Effector memory CD4-positive, alpha-beta T cell (primary cell): ENCODE data around the gene LRCH1.
A peak's percentile ranks its signal among the peaks of the same experiment; 100 is the strongest.

Experiments
- DNase-seq, 3 donors: peaks; one replicate each; pipeline ENCODE4 v3.0.0-alpha.2; 2020
- H3K27ac ChIP-seq: 2 replicates; pipeline ENCODE4 v1.7.0; 2013; ENCODE audit warnings: mild to moderate bottlenecking, low read length, moderate library complexity; ENCODE audit not compliant: insufficient read depth, poor library complexity, severe bottlenecking
- H3K27me3 ChIP-seq: replicated peaks from 2 replicates; pipeline ENCODE4 v1.7.0; 2013; ENCODE audit warnings: mild to moderate bottlenecking, low read length; ENCODE audit not compliant: insufficient read depth, control insufficient read depth, poor library complexity, severe bottlenecking
- H3K36me3 ChIP-seq: 2 replicates; pipeline ENCODE4 v1.7.0; 2013; ENCODE audit warnings: mild to moderate bottlenecking, low read length, moderate library complexity; ENCODE audit not compliant: control insufficient read depth, insufficient read depth
- H3K4me1 ChIP-seq: 2 replicates; pipeline ENCODE4 v1.7.0; 2013; ENCODE audit warnings: low read length, mild to moderate bottlenecking; ENCODE audit not compliant: control insufficient read depth, insufficient read depth, poor library complexity, severe bottlenecking
- H3K4me3 ChIP-seq: 2 replicates; pipeline ENCODE4 v1.7.0; 2013; ENCODE audit warnings: low read length, low read depth, mild to moderate bottlenecking; ENCODE audit not compliant: insufficient read depth, poor library complexity, severe bottlenecking
- H3K9me3 ChIP-seq: 2 replicates; pipeline ENCODE4 v1.7.0; 2013; ENCODE audit warnings: mild to moderate bottlenecking, low read length, moderate library complexity; ENCODE audit not compliant: control insufficient read depth

LRCH1 gene

DNA sequence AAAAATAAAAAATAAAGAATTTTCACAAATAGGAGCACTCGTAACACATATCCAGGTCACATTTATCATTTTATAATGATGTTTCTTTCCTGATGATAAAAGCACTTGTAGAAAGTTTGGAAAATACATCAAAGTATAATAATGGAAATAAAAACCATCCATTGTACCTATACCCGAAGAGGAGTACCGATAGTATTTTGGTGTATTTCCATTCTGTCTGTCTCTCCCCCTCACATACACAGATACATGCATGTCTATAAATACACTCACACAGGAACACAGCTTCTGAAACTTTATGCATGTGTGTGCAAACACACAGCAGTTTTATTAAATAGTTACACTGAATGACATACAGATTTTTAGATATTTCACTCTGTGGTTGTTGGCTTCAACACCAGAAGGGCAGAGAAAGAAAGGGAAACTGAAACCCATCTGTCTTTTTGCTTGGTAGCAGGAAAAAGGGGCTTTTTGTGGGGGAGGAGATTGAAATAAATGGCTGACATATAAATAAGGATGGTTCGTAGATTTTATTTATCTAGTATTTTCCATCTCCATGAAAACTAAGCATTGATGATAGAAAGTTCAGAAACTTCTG is 114.8 kb downstream of the LRCH1 start:
- Histone ChIP-seq H3K4me3 (peak overlapping the region; percentile 36), H3K9me3 (no peaks in the 10 kb centered on the region), H3K27ac (peak overlapping the region; percentile 27), H3K4me1 (peaks cover 9% of the 10 kb centered on the region), H3K27me3 (no peaks in the 10 kb centered on the region), H3K36me3 (peaks cover 3% of the 10 kb centered on the region)
- DNase-seq: no peak

DNA sequence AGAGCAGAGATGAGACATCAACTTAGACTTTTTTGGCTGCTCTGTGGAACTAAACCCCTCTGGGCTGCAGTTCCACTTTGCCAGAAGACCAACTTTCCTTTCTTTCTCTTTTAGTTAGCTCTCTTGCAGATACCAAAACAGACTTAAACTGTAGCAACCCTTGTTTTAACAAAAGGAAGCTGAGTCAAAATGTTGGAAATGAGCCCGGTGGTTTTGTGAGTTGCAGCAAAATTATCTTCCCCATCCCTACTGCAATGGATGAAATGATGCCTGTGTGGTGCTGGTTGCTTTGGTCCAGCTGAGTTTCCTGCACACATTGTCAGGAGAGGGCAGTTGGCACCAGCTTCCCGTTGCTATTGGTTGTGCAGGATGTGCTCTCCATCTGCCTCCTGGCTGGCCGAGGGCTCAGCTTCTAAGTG is 115.3 kb downstream of the LRCH1 start:
- Histone ChIP-seq H3K27ac (peak overlapping the region; percentile 27), H3K9me3 (no peaks in the 10 kb centered on the region), H3K4me3 (peak overlapping the region; percentile 36), H3K4me1 (peaks cover 9% of the 10 kb centered on the region), H3K36me3 (peaks cover 3% of the 10 kb centered on the region), H3K27me3 (no peaks in the 10 kb centered on the region)
- DNase-seq: no peak

DNA sequence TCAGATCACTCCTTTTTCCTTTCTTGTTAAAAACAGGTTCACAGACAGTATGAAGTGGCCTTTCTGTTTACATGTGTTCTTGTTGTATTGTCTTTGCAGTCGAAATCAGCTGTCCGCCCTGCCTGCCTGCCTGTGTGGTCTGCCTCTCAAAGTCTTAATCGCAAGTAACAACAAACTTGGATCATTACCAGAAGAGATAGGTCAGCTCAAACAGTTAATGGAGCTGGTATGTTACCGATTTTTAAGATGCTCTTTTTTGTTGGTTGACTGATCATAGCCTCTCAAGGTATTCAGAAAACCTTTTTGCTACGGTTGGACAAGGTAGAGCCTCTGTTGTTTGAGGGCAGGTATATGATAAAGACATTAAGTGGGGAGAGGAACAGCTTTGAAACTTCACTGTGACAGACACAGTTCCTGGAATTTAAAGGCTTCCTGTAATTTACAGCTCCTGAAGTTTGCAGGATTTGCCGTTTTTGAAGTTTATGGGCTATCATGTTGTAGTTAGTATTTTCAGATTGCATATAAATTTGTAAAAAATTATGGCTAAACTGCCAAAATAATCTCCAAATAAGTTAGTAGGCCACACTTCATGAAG is 116.1 kb downstream of the LRCH1 start:
- no peak for DNase-seq
- no peak overlapping the region for H3K4me3 ChIP-seq
- H3K36me3 ChIP-seq: peaks cover 3% of the 10 kb centered on the region
- H3K4me1 ChIP-seq: peaks cover 9% of the 10 kb centered on the region
- H3K27me3 ChIP-seq: no peaks in the 10 kb centered on the region
- H3K9me3 ChIP-seq: no peaks in the 10 kb centered on the region
- no peak overlapping the region for H3K27ac ChIP-seq

DNA sequence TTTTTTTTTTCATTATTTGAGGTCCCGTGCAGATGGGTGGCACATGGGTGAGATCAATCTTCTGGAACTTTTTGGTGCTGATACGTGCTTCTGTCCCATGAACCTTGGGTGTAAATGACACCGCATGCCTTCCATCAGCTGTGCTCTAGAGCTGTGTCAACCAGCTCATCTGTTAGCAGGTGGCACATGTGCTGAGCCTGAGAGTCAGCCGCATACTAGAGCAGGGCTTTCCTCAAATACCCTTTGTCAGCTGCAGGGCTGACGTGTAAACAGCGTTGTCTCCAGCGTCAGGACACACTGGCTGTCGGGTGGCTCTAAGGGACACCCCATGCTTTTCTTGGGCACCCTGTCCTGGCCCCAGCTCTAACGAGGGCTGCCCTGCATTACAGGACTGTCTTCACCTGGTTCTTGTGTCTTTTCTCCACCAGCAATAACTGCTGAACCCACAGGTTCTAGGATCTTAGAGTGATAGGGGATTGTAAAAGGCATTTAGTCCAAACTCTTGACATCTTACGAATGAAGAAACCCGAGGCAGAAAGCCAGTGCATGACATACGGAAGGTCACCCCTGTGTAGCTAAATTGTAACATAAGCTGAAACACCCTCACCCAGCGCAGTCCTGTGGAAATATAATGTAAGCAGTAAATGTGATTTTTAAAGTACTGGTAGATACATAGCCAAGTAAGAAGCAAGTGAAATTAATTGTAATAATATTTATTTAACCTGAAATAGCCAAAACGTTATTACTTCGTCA is 119.5 kb downstream of the LRCH1 start:
- no peaks in the 10 kb centered on the region for H3K9me3 ChIP-seq
- H3K4me1 ChIP-seq: peaks cover 4% of the 10 kb centered on the region
- H3K27me3 ChIP-seq: no peaks in the 10 kb centered on the region
- H3K27ac ChIP-seq: no peak overlapping the region
- no peak for DNase-seq
- peaks cover 3% of the 10 kb centered on the region for H3K36me3 ChIP-seq
- no peak overlapping the region for H3K4me3 ChIP-seq

DNA sequence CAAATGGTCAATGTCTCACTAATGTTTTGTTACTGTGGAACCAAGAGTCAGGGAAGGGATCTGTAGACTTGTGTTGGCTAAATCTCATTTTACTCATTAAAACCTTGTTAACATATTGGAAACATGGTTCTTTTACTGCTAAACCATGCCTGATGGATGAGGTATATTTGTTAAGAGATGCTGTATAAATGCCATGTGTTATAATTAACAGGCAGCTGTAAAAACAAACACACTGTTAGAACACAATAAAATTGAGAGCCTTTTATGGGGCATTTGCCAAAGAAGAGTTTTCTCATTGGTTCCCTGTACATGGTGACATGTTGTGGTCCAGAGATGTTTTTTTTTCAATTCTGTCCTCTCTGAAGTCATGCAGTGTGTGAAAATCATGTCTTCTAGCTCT is 122.0 kb downstream of the LRCH1 start:
- no peaks in the 10 kb centered on the region for H3K27me3 ChIP-seq
- H3K36me3 ChIP-seq: peaks cover 3% of the 10 kb centered on the region
- no peaks in the 10 kb centered on the region for H3K4me1 ChIP-seq
- H3K27ac ChIP-seq: no peak overlapping the region
- no peak overlapping the region for H3K4me3 ChIP-seq
- no peak for DNase-seq
- H3K9me3 ChIP-seq: no peaks in the 10 kb centered on the region

DNA sequence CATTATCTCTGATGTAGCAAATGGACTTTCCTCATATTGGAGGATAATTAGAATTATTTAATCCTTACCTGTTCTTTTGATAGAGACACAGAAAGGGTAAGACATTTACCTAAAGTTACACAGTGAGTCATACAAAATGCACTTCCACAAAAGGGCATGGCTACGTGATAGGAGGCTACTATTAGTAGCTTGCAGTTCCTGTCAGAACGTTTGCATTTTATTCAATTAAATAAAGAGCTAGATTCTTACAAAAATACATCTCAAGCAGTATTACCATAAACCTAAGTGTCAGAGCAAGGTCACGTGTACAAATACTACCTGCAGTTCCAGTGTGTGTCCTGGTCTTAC is 123.4 kb downstream of the LRCH1 start:
- no peak for DNase-seq
- Histone ChIP-seq H3K27me3 (no peaks in the 10 kb centered on the region), H3K27ac (no peak overlapping the region), H3K4me3 (no peak overlapping the region), H3K36me3 (no peaks in the 10 kb centered on the region), H3K9me3 (no peaks in the 10 kb centered on the region), H3K4me1 (no peaks in the 10 kb centered on the region)

DNA sequence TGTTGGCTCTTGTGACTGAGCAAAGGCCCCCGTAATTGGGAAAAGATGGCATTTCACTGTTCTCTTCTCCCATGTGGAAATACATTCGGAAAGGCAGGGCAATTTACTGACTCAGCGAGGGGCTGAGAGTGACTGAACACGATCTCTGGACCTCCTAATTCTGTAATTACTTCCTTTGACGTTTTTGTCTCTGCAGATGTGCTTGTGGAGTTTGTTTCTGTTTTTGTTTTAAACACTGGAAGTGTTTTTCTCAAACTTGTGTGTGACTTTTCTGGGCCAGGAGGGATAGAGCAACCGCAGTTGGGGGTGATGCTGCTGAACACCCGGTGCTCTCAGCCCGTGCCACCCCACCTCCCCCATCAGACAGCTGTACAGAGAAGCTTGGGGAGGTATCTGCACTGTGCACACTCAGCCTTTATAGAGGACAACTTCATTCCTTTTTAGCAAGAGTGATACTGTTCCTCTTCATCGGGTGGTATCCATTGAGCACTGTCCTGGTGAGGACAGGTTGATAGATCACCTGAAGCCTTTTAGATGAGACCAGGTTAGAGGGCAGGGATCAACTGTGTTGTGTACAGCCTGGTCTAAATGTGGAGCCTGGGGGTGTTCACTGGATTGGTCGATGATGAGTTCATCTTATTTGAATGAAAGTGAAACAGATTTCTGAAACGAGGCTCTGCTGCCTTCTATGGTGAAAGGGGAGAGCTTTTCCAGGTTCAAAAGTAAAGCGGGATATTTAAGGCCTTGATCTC is 126.6 kb downstream of the LRCH1 start:
- H3K4me3 ChIP-seq: no peak overlapping the region
- H3K27me3 ChIP-seq: no peaks in the 10 kb centered on the region
- no peak overlapping the region for H3K27ac ChIP-seq
- H3K4me1 ChIP-seq: no peaks in the 10 kb centered on the region
- DNase-seq: no peak
- H3K36me3 ChIP-seq: no peaks in the 10 kb centered on the region
- no peaks in the 10 kb centered on the region for H3K9me3 ChIP-seq

DNA sequence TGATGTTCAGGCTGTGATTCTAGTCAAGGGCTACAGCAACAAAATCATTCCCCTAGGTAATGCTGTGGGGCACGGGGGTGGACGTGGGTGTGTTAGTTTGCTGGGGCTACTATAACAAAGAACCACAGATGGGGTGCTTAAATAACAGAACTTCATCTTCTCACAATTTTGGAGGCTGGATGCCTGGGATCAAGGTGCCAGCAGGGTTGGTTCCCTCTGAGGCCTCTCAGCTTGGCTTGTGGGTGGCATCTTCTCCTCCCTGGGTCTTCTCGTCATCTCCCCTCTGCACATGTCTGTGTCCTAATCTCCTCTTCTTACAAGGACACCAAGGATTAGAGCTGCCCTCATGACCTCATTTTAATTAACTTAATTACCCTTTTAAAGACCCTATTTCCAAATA is 129.0 kb downstream of the LRCH1 start:
- no peak for DNase-seq
- Histone ChIP-seq H3K36me3 (no peaks in the 10 kb centered on the region), H3K27me3 (no peaks in the 10 kb centered on the region)

DNA sequence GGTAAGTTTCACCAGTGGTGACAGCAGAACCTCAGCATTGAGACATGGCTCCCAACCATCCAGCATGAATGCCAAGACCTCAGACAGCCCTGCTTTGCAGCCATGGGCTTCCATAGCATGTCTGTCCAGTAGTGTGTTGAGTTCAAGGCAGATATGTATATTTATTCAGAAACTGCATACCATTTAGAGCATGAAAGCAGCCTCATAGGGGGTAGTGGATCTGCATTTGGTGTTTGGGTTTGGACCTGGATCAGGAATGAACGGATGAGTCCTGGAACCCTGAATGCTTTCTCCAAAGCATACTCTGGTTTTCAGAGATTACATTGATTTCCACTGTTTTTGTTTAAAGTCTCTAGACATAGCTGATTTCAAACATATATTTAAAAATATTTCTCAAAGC is 129.7 kb downstream of the LRCH1 start:
- H3K4me3 ChIP-seq: no peak overlapping the region
- H3K9me3 ChIP-seq: no peaks in the 10 kb centered on the region
- no peaks in the 10 kb centered on the region for H3K36me3 ChIP-seq
- no peak for DNase-seq
- H3K27me3 ChIP-seq: no peaks in the 10 kb centered on the region
- H3K27ac ChIP-seq: no peak overlapping the region
- H3K4me1 ChIP-seq: no peaks in the 10 kb centered on the region

More for the DNA sequence above, 129.0 kb downstream of the LRCH1 start:
- H3K4me1 ChIP-seq: no peaks in the 10 kb centered on the region
- H3K4me3 ChIP-seq: no peak overlapping the region
- no peaks in the 10 kb centered on the region for H3K9me3 ChIP-seq
- no peak overlapping the region for H3K27ac ChIP-seq
